HCT116 (cell line): ENCODE data around the gene STAB1.

ENCODE experiments used
- CTCF ChIP-seq, 3 experiments: fragments of 200-600 bp in 1 of 3; sonication (generic) in 1 of 3; IDR thresholded peaks in 2 of 3; conservative IDR thresholded peaks in 1 of 3; 2 replicates each; pipeline ENCODE4 v1.5.1; 2012 to 2017; ENCODE audit warnings: low read depth in 2 of 3, low read length in 2 of 3, antibody characterized with exemption in 1 of 3, borderline replicate concordance in 1 of 3, control low read depth in 1 of 3, mild to moderate bottlenecking in 1 of 3, mixed read lengths in 1 of 3, mixed run types in 1 of 3, moderate library complexity in 1 of 3; ENCODE audit not compliant: insufficient read depth in 1 of 3
- EGR1 ChIP-seq: IDR thresholded peaks from 2 replicates; pipeline ENCODE4 v1.6.1; 2012; ENCODE audit warnings: low read depth
- EZH2 ChIP-seq: fragments of 200-600 bp; sonication (generic); IDR thresholded peaks from 2 replicates; pipeline ENCODE4 v1.6.1; 2017; ENCODE audit warnings: antibody characterized with exemption, mixed run types
- EZH2phosphoT487 ChIP-seq: fragments of 200-600 bp; IDR thresholded peaks from 2 replicates; pipeline ENCODE4 v1.6.1; 2018; ENCODE audit warnings: antibody characterized with exemption, borderline replicate concordance
- MAX ChIP-seq: IDR thresholded peaks from 2 replicates; pipeline ENCODE4 v1.6.1; 2012
- POLR2A ChIP-seq: IDR thresholded peaks from 2 replicates; pipeline ENCODE4 v1.7.0; 2011; ENCODE audit warnings: borderline replicate concordance; ENCODE audit not compliant: insufficient read depth, insufficient read length; ENCODE audit errors: extremely low read depth
- POLR2AphosphoS5 ChIP-seq: IDR thresholded peaks from 2 replicates; pipeline ENCODE4 v1.6.1; 2011; ENCODE audit warnings: mild to moderate bottlenecking, low read depth, low read length, moderate library complexity
- SP1 ChIP-seq: IDR thresholded peaks from 2 replicates; pipeline ENCODE4 v1.6.1; 2012; ENCODE audit warnings: low read depth
- YY1 ChIP-seq: IDR thresholded peaks from 2 replicates; pipeline ENCODE4 v1.6.1; 2011; ENCODE audit warnings: low read length, low read depth, moderate library complexity, mild to moderate bottlenecking; ENCODE audit not compliant: insufficient replicate concordance; ENCODE audit errors: extremely low read depth

DNA sequence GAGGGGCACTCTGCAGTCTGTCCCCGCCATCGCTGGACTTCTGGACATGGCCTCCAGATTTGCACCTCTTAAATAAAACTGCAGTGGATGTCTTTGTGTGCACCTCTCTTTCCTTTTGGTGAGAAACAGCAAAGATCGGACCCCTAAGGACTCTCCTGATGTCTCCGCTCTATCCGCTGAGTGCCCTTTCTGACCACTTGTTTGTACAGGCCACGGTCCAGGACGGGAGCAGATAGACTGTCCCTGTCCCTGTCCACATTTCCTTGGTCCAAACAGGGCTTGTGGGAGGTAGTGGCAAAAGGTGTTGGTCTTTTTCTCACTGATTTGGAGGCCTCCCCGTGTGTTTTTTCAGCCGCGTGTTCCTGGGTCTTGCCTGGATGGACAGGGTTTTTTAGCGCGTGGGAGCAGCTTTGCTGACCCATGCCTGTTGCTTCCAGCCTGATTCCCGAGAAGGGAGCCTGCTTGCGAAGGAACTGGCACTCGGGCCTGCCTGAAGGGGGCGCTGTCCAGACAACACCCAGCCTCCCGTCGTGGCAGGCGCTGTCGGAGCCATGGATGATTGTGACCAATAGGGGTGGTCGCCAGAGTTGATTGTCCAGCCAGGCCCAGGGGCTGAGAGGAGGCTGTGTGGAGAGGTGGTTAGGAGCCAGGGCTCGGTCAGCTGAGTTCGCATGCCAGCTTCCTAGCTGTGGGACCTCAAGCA is 13.2 kb upstream of the STAB1 start:
- TF ChIP-seq SP1 (no peak), EZH2phosphoT487 (no peak), CTCF (IDR thresholded peaks at IDR 0.05 in 2 of 3, conservative IDR thresholded peaks at IDR 0.05 in 1 of 3; ENCODE audit: borderline replicate concordance in 1 of 3, insufficient read depth in 1 of 3, low read depth in 2 of 3, low read length in 2 of 3) (peak in 2 of 3 experiments; percentile 56 to 69; a peak in 3 of 6 replicates), POLR2A (no peak), YY1 (no peak), MAX (no peak), POLR2AphosphoS5 (no peak), EZH2 (no peak), EGR1 (no peak)
